B cell (primary cell): ENCODE measurements around the gene KDELR3.

ENCODE experiments used
- EZH2 ChIP-seq: IDR thresholded peaks from 2 replicates; pipeline ENCODE4 v1.6.1; 2012; ENCODE audit warnings: borderline replicate concordance, low read depth, mild to moderate bottlenecking, moderate library complexity, low read length; ENCODE audit not compliant: insufficient read depth, poor library complexity, severe bottlenecking
- TF ChIP-seq, protein P1 (sequence below): fragments of 200-600 bp; IDR thresholded peaks from one replicate; pipeline ENCODE4 v1.8.0; 2022; ENCODE audit warnings: antibody characterized with exemption, mild to moderate bottlenecking

DNA sequence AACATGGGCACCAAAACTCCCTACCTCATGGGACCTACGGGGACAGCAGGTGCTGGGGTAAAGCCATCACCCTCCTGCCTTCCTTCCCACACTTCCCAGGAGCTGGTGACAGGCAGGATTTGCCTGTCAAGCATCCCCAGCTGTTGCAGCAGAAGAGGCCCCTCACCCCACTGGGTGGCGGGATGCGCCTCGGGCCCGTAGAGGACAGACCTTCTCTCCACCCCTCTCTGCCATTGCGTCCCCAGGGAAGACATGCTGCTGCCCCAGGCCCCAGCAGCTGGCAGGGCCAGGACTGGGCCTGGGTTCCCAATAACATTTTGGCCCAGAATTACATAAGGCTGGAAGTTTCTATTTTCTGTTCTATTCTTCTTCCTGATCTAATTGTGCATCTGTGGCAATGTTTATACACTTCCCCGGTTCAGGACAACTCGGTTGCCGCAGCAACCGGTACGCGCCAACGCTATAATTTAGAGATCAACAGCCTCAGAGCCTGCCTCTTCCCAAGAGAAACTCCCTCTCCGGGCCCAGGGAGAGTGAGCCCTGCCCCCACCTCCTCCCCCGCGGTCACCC lies 38.3 kb upstream of the KDELR3 start:
- TF ChIP-seq, protein P1, sequence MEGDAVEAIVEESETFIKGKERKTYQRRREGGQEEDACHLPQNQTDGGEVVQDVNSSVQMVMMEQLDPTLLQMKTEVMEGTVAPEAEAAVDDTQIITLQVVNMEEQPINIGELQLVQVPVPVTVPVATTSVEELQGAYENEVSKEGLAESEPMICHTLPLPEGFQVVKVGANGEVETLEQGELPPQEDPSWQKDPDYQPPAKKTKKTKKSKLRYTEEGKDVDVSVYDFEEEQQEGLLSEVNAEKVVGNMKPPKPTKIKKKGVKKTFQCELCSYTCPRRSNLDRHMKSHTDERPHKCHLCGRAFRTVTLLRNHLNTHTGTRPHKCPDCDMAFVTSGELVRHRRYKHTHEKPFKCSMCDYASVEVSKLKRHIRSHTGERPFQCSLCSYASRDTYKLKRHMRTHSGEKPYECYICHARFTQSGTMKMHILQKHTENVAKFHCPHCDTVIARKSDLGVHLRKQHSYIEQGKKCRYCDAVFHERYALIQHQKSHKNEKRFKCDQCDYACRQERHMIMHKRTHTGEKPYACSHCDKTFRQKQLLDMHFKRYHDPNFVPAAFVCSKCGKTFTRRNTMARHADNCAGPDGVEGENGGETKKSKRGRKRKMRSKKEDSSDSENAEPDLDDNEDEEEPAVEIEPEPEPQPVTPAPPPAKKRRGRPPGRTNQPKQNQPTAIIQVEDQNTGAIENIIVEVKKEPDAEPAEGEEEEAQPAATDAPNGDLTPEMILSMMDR, result no peak
- TF ChIP-seq EZH2, result no peak
